ENCODE results near the gene GMDS.
"Not testable (repeated sequence)": the region's sequence is repeated elsewhere in the genome, so short reads cannot be mapped to it uniquely, and the experiment has no call there.

The GMDS gene

DNA sequence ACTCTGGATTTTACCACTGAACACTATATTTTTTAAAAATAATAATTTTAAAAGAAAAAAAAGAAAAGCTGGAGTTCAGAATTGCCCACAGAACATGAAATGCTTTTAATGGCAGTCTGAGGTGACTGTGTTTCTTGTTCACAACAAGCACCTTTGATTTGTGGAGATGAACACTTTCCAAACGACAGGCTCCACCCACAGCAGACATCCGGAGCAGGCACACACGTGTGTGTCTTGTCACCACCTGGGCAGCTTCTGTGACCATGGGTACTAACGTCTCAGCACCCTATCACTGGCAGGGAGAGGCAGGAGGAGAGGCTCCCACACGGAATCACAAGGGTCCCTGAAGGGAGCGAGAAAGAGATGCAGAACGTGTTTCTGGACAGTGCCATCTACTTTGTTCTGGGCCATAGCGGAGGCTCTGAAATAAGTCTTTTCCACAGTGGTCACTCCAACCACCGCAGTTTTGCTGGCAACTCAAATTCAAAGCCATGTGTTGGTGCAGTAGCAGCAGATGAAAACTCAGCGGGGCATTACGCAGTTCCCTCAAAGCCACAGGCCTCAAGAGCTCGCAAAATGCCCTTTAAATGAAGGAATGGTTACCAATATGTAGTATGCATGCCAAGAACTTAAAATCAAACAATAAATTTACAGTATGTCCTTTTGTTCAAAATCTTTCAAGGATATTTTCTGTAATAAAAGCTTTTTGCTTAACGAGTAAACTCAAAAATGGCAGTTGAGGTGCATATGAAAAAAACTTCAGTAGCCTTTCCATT, 393.5 kb downstream of the GMDS start:
- TF ChIP-seq, protein P1, sequence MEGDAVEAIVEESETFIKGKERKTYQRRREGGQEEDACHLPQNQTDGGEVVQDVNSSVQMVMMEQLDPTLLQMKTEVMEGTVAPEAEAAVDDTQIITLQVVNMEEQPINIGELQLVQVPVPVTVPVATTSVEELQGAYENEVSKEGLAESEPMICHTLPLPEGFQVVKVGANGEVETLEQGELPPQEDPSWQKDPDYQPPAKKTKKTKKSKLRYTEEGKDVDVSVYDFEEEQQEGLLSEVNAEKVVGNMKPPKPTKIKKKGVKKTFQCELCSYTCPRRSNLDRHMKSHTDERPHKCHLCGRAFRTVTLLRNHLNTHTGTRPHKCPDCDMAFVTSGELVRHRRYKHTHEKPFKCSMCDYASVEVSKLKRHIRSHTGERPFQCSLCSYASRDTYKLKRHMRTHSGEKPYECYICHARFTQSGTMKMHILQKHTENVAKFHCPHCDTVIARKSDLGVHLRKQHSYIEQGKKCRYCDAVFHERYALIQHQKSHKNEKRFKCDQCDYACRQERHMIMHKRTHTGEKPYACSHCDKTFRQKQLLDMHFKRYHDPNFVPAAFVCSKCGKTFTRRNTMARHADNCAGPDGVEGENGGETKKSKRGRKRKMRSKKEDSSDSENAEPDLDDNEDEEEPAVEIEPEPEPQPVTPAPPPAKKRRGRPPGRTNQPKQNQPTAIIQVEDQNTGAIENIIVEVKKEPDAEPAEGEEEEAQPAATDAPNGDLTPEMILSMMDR (IDR thresholded peaks at IDR 0.05; ENCODE audit: borderline replicate concordance, insufficient read depth, low read depth, low read length): no peak
- no peak overlapping the region for H3K4me3 ChIP-seq (ENCODE audit: low read depth, low read length)

DNA sequence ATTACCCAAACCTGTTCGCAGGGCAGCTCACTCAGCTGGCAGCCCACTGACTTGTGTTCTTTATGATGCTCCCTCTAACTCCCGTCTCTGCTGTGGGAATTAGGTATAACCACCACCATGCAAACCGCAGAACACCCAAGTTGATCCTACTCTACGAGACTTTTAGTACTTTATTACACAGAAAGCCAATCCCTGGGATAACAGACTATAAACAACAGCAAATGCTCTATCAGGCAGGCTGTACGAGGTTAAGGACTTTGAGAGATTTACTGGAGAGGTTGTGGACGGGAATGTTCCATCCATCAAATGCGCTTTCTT, 394.6 kb downstream of the GMDS start:
- TF ChIP-seq, protein P1 (IDR thresholded peaks at IDR 0.05; ENCODE audit: borderline replicate concordance, insufficient read depth, low read depth, low read length): no peak
- H3K4me3 ChIP-seq (ENCODE audit: low read depth, low read length): no peak overlapping the region

DNA sequence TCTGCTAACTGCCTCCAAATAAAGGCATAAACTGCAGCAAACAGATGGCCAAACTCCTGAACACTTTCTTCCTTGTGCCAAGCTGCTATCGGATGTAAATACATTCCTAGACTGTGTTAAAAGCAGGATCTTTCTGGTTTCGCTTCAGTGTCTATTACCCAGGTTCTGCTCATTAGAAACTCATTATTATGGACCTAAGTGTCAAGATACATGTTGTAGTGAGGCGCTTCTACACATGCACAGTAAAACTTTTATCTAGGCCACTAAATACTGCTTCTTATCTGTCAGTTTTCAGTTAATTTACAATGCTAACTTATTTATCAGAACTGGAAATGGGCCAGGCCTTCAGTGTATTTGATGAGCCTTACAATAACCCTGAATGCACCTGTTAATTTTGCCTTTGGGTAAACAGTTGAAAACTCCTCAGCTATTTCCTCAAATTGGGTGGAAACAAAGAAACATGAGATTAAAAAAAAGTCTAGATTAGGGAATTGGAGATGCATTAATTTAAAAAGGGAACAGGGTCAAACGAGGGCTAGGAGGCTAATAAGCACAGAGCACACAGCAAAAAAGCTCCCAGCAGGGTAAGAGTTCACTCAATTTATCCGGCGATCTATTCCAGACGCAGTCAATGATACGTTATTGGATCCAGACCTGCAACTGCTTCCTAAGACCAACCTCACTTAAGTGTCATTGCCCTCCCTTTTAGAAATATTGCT, 395.1 kb downstream of the GMDS start:
- TF ChIP-seq, protein P1 (IDR thresholded peaks at IDR 0.05; ENCODE audit: borderline replicate concordance, insufficient read depth, low read depth, low read length): no peak

DNA sequence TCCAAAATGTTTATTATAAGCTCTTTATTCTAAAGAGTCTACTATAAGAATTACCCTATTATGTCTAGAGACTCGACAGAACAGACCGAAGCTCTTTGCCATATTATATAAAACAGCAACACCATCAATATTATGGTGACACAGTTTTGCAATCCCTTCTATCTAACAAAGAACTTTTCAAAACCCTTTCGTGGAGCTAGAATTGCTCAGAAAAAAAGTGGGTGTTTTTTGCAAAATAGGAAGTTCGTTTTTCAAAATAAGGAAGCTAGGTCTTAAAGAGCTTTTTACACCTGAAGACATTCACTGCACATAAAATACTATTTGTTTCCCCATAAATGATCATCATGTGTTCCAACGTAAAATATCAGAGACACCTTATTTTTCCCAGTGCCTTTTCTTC, 395.7 kb downstream of the GMDS start:
- no peak overlapping the region for H3K4me3 ChIP-seq (ENCODE audit: low read depth, low read length)
- TF ChIP-seq, protein P1 (IDR thresholded peaks at IDR 0.05; ENCODE audit: borderline replicate concordance, insufficient read depth, low read depth, low read length): no peak

More for the DNA sequence above, 395.1 kb downstream of the GMDS start:
- H3K4me3 ChIP-seq (ENCODE audit: low read depth, low read length): no peak overlapping the region

DNA sequence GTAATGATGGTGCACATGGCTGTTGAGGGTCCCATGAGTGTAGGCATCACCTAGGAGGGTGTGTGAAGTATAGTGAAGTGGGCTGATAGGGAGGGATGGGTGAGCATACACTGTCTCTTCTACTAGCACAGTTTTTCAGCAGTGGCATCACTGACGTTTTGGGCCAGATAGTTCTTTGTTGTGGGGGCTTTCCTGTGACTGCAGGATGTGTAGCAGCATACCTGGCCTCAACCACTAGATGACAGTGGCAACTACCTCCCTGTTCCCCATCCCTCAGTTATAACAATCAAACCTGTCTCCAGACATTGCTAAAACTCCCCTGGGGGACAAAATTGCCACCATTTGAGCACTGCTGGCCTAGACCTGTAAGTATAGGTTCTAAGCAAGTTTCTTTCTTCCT, 396.7 kb downstream of the GMDS start:
- TF ChIP-seq, protein P1 (IDR thresholded peaks at IDR 0.05; ENCODE audit: borderline replicate concordance, insufficient read depth, low read depth, low read length): no peak
- no peak overlapping the region for H3K4me3 ChIP-seq (ENCODE audit: low read depth, low read length)

DNA sequence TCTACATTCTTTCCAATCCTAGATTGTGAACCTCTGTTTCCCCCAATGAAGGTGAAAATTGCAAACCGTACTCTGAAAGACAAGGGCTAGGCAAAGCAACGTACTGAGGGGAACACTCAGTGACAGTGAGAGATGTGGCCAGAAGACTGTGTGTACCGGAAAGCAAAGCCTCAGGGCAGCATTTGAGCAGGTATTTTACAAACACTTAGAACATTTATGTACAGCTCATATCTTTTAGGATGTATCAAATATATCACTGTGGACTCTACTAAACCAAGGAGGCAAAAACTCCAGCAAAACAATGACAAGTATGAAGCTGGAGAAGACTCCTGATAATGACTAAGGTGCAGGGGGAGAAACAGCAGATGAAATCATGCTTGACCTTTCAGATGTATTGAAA, 398.8 kb downstream of the GMDS start:
- TF ChIP-seq, protein P1 (IDR thresholded peaks at IDR 0.05; ENCODE audit: borderline replicate concordance, insufficient read depth, low read depth, low read length): no peak

DNA sequence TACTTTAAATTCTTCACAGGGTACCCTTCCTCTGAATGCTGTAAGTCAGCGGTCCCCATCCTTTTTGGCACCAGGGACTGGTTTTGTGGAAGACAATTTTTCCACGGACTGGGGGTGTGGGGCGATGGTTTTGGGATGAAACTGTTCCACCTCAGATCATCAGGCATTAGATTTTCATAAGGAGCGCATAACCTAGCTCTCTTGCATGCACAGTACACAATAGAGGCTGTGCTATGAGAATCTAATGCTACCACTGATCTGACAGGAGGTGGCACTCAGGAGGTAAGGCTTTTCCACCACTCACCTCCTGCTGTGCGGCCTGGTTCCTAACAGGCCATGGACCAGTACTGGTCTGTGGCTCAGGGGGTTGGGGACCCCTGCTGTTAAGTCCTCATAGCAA, 399.9 kb downstream of the GMDS start:
- H3K4me3 ChIP-seq (ENCODE audit: low read depth, low read length): not testable (repeated sequence)

More for the DNA sequence above, 398.8 kb downstream of the GMDS start:
- H3K4me3 ChIP-seq (ENCODE audit: low read depth, low read length): no peak overlapping the region
